NB4 (cell line): Measurements from ENCODE around the gene TMEM232.

Source experiments
- POLR2A ChIP-seq: IDR thresholded peaks from 2 replicates; pipeline ENCODE4 v1.6.1; 2011; ENCODE audit warnings: mild to moderate bottlenecking; ENCODE audit not compliant: insufficient read length; ENCODE audit errors: extremely low read depth
- TF ChIP-seq, protein P1 (sequence below): IDR thresholded peaks from one replicate; pipeline ENCODE4 v1.5.1; 2012; ENCODE audit warnings: low read depth, low read length
- TF ChIP-seq, protein P2 (sequence below): IDR thresholded peaks from 2 replicates; pipeline ENCODE4 v1.6.1; 2011; ENCODE audit warnings: low read depth, low read length

DNA sequence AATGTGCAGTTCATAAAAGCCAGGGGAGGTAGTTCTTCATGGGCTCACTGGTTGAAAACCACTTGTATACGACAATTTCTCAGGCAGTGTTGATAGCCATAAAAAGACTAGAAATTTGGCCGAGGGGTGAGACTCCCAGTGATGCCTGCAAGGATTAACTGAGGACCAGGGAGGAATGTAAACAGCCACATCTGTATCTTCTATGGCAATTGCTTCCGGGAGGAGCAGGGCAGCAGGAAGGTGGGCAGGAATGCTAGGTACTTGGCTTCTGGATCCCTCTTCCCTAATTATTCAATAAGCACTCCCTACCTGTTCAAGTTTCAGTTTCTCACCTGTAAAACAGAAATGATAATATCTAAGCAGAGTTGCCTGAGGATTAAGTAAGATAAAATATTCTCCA is 45.4 kb downstream of the TMEM232 start:
- TF ChIP-seq, protein P1, sequence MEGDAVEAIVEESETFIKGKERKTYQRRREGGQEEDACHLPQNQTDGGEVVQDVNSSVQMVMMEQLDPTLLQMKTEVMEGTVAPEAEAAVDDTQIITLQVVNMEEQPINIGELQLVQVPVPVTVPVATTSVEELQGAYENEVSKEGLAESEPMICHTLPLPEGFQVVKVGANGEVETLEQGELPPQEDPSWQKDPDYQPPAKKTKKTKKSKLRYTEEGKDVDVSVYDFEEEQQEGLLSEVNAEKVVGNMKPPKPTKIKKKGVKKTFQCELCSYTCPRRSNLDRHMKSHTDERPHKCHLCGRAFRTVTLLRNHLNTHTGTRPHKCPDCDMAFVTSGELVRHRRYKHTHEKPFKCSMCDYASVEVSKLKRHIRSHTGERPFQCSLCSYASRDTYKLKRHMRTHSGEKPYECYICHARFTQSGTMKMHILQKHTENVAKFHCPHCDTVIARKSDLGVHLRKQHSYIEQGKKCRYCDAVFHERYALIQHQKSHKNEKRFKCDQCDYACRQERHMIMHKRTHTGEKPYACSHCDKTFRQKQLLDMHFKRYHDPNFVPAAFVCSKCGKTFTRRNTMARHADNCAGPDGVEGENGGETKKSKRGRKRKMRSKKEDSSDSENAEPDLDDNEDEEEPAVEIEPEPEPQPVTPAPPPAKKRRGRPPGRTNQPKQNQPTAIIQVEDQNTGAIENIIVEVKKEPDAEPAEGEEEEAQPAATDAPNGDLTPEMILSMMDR, result no peak
- TF ChIP-seq, protein P2, sequence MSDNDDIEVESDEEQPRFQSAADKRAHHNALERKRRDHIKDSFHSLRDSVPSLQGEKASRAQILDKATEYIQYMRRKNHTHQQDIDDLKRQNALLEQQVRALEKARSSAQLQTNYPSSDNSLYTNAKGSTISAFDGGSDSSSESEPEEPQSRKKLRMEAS, result no peak
- TF ChIP-seq POLR2A, result no peak
